ENCODE measurements around the gene SLC38A9. TPM values are rescaled to one million over a fixed set of nuclear protein-coding genes. Genes with fewer than 3 reads are reported as not detected.

SLC38A9 gene
- total RNA-seq, 1 experiment from 2014 or later: 22.1 TPM

DNA sequence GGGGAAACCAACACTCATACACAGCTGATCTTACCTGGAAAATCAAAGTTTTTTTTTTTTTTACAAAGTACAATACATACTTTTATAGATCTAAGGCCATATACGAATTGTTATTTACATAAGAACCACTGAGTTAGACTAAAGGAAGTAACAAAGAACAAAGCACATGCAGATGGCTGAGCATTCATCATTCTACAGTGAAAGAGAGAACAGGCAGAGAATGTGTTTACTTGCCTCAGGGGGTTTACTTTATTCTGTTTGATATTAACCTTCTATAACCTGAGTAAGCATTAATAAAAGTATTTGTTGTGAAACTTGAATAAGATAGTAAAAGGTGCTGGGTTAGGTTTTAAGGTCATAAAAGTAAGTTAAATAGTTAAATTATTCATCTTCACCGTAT lies 54.7 kb downstream of the SLC38A9 start:
- H3K4me3 ChIP-seq (ENCODE audit: insufficient read depth, low read depth, low read length): no peak overlapping the region
- DNase-seq: no peak
- peaks cover under 1% of the 10 kb centered on the region; the same call in 1 of the 2 replicates for H3K36me3 ChIP-seq (replicated peaks; ENCODE audit: control insufficient read depth, insufficient read depth, low read length)
- H3K27me3 ChIP-seq (ENCODE audit: control insufficient read depth, insufficient read depth, low read length): no peaks in the 10 kb centered on the region

DNA sequence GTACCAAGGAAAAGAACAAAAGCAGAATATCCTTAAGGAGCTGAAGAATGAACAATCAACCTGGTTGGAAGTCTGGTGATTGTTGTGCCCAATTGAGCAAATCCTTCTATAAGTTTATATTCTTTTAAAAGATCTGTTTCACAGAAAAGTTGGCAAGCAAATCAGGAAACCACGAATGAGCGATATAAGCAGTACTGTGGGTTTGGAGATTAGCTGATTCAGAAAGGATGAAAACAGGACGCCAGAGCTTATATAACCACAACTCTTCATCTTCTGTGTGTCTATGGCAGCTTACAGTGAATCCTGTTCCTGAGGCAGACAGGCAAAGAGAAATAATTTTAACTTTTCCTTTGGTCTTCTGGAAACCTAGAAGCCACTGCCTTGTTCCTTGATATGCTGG lies 61.7 kb downstream of the SLC38A9 start:
- Histone ChIP-seq H3K36me3 (replicated peaks; ENCODE audit: control insufficient read depth, insufficient read depth, low read length) (peaks cover 2% of the 10 kb centered on the region), H3K27me3 (ENCODE audit: control insufficient read depth, insufficient read depth, low read length) (no peaks in the 10 kb centered on the region), H3K4me3 (ENCODE audit: insufficient read depth, low read depth, low read length) (no peak overlapping the region)
- no peak for DNase-seq

DNA sequence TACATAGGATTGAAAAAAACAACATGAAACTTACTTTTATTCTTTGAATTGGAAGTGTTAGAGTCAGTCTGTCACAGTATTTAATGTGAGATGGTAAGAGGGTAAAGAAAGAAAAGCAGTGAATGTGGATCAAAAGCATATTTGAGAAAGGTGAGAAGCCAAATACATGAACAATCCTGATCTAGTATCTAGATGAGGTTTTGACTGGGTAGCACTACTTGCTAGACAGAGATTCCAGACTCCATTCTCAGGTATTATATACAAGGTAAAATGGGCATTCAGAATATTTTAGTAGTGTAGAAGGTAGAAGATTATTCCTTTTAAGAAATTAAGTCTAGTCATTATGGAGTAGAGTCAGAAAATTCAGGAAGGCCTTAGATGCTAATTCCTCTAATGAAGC lies 62.2 kb downstream of the SLC38A9 start:
- H3K36me3 ChIP-seq (replicated peaks; ENCODE audit: control insufficient read depth, insufficient read depth, low read length): peaks cover 3% of the 10 kb centered on the region
- H3K27me3 ChIP-seq (ENCODE audit: control insufficient read depth, insufficient read depth, low read length): no peaks in the 10 kb centered on the region

DNA sequence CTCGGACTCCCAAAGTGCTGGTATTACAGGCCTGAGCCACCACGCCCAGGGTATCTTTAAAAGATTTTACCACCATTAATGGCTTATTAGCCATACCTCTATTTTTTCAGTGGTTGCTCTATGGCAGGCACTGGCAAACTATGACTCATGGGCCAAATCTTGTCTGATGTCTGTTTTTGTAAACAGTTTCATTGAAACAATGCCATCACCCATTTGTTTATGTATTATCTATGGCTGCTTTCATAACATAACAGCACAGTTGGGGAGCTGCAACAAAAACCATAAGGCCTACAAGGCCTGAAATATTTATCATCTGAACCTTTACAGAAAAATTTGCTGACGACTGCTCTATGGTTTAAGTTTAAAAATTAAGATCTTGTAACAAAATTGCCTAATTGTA lies 66.8 kb downstream of the SLC38A9 start:
- Histone ChIP-seq H3K36me3 (replicated peaks; ENCODE audit: control insufficient read depth, insufficient read depth, low read length) (peaks cover 2% of the 10 kb centered on the region; the same call in 1 of the 2 replicates), H3K27me3 (ENCODE audit: control insufficient read depth, insufficient read depth, low read length) (no peaks in the 10 kb centered on the region), H3K4me3 (ENCODE audit: insufficient read depth, low read depth, low read length) (no peak overlapping the region)
- DNase-seq: no peak

More for the DNA sequence above, 62.2 kb downstream of the SLC38A9 start:
- no peak overlapping the region for H3K4me3 ChIP-seq (ENCODE audit: insufficient read depth, low read depth, low read length)
- no peak for DNase-seq

DNA sequence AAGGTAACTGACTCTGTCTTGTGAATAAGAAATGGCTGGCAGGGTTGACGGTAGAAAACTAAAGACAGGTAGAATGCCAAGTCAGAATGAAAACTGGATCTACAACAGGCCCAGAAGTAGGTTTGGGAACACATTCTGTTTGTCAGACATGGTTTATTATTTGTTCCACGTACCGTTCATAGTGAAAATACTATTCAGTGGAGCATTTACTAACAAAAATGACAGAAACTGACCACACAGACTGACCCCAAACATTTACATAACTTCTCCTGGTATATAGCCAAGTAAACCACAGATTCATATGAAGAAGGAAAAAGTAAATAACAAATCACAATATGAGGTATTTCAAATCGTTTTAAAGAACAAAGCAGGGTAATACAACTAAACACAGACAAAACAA lies 73.7 kb downstream of the SLC38A9 start:
- no peak for DNase-seq
- no peaks in the 10 kb centered on the region for H3K27me3 ChIP-seq (ENCODE audit: control insufficient read depth, insufficient read depth, low read length)
- no peak overlapping the region for H3K4me3 ChIP-seq (ENCODE audit: insufficient read depth, low read depth, low read length)
- no peaks in the 10 kb centered on the region for H3K36me3 ChIP-seq (replicated peaks; ENCODE audit: control insufficient read depth, insufficient read depth, low read length)

DNA sequence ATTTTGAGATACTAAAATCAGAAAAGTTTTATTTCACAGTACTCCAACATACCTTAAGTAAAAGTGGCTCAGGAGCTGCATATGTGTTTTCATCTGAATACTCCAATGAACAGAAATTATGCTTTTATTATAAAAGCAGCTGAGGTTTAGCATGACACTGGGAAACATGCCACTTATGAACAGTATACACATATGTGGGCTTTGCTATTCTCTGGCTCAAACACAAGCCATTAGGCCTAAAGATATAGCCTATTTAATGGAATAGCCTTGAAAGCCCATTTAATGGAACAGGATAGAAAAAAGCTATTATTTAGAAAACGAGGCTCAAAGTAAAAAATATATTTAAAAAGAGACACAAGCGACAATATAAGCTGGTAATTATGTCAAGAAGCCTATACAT lies 74.1 kb downstream of the SLC38A9 start:
- H3K27me3 ChIP-seq (ENCODE audit: control insufficient read depth, insufficient read depth, low read length): no peaks in the 10 kb centered on the region
- no peak overlapping the region for H3K4me3 ChIP-seq (ENCODE audit: insufficient read depth, low read depth, low read length)
- H3K36me3 ChIP-seq (replicated peaks; ENCODE audit: control insufficient read depth, insufficient read depth, low read length): no peaks in the 10 kb centered on the region
- DNase-seq: no peak

DNA sequence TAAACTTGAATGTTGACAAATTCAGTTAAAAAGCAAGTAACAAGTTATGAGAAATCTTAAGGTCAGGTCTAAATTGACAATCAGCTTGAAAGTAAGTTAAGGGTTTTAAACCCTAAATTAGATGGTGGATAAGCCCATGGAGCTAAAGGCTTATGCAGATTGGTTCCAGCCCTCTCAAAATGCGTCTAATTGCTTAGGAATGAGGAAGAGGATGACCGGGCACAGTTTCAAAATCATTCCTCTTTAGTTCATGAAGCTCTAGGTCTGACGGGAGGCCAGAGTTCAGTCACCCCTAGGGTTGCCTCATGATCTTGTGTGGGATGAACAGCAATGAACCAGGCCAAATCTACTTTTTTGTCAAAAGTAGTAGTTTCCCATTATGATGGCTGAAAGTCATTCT lies 75.4 kb downstream of the SLC38A9 start:
- no peak overlapping the region for H3K4me3 ChIP-seq (ENCODE audit: insufficient read depth, low read depth, low read length)
- no peaks in the 10 kb centered on the region for H3K36me3 ChIP-seq (replicated peaks; ENCODE audit: control insufficient read depth, insufficient read depth, low read length)
- no peaks in the 10 kb centered on the region for H3K27me3 ChIP-seq (ENCODE audit: control insufficient read depth, insufficient read depth, low read length)
- DNase-seq: peak; percentile 14

DNA sequence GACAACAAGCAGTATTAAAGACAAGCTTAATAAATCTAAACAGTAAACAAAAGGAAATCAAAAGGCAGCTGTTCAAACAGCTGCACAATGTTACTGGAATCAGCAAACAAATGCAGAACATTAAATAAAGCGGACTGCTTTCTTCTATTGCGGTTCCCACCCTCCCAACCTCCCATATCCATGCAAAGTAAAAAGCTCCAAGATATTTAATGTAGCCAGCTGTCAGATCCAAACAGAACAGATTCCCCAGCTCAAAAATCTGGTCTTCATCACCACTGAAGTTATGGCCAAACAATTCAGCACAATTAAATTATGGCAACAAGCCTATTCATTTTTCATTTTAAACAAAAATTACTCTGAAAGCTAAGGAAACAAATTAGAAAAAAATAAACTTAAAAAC lies 75.9 kb downstream of the SLC38A9 start:
- no peak for DNase-seq
- H3K4me3 ChIP-seq (ENCODE audit: insufficient read depth, low read depth, low read length): no peak overlapping the region
- no peaks in the 10 kb centered on the region for H3K36me3 ChIP-seq (replicated peaks; ENCODE audit: control insufficient read depth, insufficient read depth, low read length)
- no peaks in the 10 kb centered on the region for H3K27me3 ChIP-seq (ENCODE audit: control insufficient read depth, insufficient read depth, low read length)

DNA sequence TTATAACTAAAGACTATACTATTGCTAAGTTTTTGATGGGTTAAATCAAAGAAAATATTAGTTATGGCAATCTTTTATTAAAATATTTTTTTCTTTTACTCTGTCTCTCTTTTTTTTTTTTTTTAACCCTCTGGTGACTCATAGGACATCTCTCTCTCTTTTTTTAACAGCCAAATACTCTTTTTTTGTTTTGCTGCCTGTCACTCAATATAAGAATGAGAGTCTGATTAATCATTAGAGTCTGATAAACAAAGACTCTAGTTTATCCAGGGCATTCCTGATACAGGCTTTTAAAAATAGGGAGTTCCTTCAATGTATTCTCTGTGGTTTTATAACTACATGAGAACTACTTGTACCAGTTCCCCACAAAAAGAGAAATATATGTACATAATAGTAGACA lies 77.3 kb downstream of the SLC38A9 start:
- Histone ChIP-seq H3K4me3 (ENCODE audit: insufficient read depth, low read depth, low read length) (no peak overlapping the region), H3K36me3 (replicated peaks; ENCODE audit: control insufficient read depth, insufficient read depth, low read length) (no peaks in the 10 kb centered on the region), H3K27me3 (ENCODE audit: control insufficient read depth, insufficient read depth, low read length) (no peaks in the 10 kb centered on the region)
- DNase-seq: no peak

DNA sequence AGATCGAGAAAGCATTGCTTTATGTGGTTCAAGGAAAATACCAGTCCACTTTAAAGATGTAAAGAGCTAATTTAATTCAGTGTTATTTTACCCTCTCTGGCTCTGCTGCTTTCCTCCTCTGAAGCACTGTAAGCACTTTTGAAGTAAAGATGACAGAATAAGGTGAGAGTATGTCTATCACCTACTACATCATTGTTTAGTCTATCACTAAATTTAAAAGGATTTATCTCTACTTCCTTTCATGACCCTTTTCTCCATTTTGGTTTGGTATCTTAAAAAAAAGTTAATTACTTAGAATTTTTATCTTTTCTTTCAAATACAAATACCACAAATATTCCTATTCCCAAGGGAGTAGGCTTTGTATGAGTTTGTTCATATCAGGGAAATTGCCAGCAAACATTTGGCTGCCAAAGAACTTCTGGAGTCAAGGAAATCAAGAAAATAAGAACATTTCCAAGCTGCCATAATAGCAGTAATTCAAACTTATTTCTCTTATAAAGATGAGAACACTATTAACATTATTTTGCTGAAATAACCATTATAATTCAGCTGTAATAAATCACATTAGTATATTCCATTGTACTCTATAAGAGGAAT lies 77.8 kb downstream of the SLC38A9 start:
- Histone ChIP-seq H3K27me3 (ENCODE audit: control insufficient read depth, insufficient read depth, low read length) (no peaks in the 10 kb centered on the region), H3K36me3 (replicated peaks; ENCODE audit: control insufficient read depth, insufficient read depth, low read length) (no peaks in the 10 kb centered on the region), H3K4me3 (ENCODE audit: insufficient read depth, low read depth, low read length) (no peak overlapping the region)
- DNase-seq: no peak

DNA sequence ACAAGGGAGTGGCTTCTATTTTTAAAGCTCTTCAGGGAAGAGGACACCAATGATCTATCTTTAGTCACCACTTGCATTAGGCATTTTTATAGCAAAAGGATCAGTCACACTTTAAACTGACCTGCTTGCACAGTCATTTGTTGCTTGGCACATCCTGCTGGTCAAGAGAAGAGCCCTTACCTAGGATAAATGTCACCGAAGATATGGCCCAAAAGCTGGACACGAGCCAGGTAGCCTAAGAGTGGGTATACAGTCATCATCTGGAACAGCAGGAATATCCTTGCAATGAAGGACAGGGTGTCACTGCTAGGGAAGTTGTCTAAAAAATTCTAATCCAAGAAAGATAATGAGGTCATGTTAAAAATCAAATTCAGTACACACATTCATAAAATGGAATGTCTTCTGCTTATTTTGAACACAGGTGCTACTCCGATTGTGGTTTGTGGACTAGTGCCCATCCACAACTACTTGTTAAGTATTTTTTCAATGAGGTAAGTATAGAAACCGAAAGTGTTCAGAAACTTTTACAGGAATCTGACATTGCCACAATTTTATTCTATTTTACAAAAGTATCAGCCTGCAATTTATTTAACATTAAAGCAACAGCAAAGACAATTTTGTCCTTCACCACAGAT lies 78.4 kb downstream of the SLC38A9 start:
- DNase-seq: no peak
- Histone ChIP-seq H3K36me3 (replicated peaks; ENCODE audit: control insufficient read depth, insufficient read depth, low read length) (no peaks in the 10 kb centered on the region), H3K4me3 (ENCODE audit: insufficient read depth, low read depth, low read length) (no peak overlapping the region), H3K27me3 (ENCODE audit: control insufficient read depth, insufficient read depth, low read length) (no peaks in the 10 kb centered on the region)

DNA sequence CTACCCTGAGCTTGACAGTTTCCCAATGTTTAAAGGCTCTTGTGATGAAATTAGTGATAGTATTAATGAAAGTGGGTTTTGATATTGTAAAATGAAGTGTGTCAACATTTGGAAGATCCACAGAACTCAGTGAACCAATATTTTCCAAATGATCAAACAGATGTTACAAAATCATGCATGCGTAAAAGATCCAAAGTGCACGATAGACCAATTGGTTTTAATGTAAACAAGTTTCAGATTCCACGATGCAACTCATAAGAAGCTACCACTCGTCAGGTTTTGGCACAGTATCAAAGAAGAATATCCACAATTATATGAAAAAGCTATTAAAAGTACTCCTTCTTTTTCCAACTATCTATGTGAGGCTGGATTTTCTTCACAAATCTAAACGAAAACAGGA lies 82.3 kb downstream of the SLC38A9 start:
- no peak for DNase-seq
- Histone ChIP-seq H3K4me3 (ENCODE audit: insufficient read depth, low read depth, low read length) (no peak overlapping the region), H3K36me3 (replicated peaks; ENCODE audit: control insufficient read depth, insufficient read depth, low read length) (no peaks in the 10 kb centered on the region), H3K27me3 (ENCODE audit: control insufficient read depth, insufficient read depth, low read length) (no peaks in the 10 kb centered on the region)

DNA sequence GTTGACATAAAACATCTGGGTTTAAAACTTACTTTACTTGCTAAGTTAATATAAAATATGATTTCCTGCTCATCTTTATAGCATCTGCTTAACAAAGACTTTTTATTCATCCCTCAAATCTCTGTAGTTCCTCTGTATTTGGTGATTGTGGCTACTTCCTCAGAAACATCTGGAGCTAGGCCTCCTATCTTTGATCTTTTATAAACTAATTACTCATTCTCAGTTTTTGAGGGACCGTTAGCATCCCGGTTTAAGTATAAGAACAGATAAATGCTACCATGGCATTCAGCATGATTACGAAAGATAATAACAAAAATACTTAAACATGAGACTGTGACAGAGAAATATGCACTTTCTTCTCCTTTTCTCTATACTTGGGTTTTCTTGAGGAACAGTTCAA lies 85.3 kb downstream of the SLC38A9 start:
- Histone ChIP-seq H3K4me3 (ENCODE audit: insufficient read depth, low read depth, low read length) (no peak overlapping the region), H3K36me3 (replicated peaks; ENCODE audit: control insufficient read depth, insufficient read depth, low read length) (no peaks in the 10 kb centered on the region), H3K27me3 (ENCODE audit: control insufficient read depth, insufficient read depth, low read length) (no peaks in the 10 kb centered on the region)
- no peak for DNase-seq

DNA sequence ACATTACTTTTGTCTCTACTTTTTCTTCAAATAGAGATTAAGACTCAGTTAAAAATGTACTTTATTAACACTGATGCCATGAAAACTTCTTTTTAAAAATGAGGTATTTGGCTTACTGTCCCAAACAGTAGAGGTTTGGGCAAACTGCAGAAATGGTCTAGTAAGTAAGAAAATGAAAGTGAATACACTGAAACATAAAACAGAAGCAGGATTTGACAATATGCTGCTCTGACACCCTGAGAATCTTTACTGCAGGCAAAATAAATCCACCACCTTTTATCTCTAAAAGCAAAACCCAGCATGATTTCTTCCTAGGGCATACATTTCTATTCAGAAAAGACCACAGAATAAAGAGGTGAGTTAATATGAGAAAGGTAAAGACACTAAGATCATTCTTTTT lies 86.2 kb downstream of the SLC38A9 start:
- Histone ChIP-seq H3K27me3 (ENCODE audit: control insufficient read depth, insufficient read depth, low read length) (no peaks in the 10 kb centered on the region), H3K4me3 (ENCODE audit: insufficient read depth, low read depth, low read length) (no peak overlapping the region), H3K36me3 (replicated peaks; ENCODE audit: control insufficient read depth, insufficient read depth, low read length) (no peaks in the 10 kb centered on the region)
- no peak for DNase-seq

DNA sequence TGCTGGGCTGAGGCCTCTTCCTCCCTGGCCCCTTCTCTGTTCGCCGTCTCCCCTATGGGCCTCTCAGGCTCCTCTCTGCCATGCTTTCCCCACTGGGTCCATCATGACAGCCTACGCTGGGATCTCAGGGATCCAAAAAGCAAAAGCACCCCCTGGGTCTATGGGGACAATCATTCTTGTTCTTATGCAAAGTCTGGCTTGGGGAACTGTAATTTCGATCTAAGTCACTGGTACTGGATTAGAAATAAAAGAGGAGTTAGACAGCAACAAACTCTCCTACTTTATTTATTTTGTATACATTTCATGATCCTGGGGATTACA lies 86.6 kb downstream of the SLC38A9 start:
- peak; percentile 49 for DNase-seq

More for the DNA sequence above, 86.6 kb downstream of the SLC38A9 start:
- no peak overlapping the region for H3K4me3 ChIP-seq (ENCODE audit: insufficient read depth, low read depth, low read length)
- H3K27me3 ChIP-seq (ENCODE audit: control insufficient read depth, insufficient read depth, low read length): no peaks in the 10 kb centered on the region
- H3K36me3 ChIP-seq (replicated peaks; ENCODE audit: control insufficient read depth, insufficient read depth, low read length): no peaks in the 10 kb centered on the region
